DND-41 (cell line): ENCODE measurements around the gene USP28.

Experiments
- CTCF ChIP-seq: IDR thresholded peaks from 2 replicates; pipeline ENCODE4 v1.5.1; 2012; ENCODE audit warnings: borderline replicate concordance, low read length, moderate library complexity, mild to moderate bottlenecking; ENCODE audit not compliant: poor library complexity, severe bottlenecking; ENCODE audit errors: extremely low read depth
- EZH2 ChIP-seq: IDR thresholded peaks from 3 replicates; pipeline ENCODE4 v1.6.1; 2012; ENCODE audit warnings: borderline replicate concordance, low read depth, mild to moderate bottlenecking, moderate library complexity, low read length, inconsistent platforms; ENCODE audit not compliant: severe bottlenecking

- no peak for TF ChIP-seq CTCF
- TF ChIP-seq EZH2 = no peak
Measured at GRCh38 chr11:113782134-113782533, 93.2 kb downstream of the USP28 start.
